Stomach smooth muscle (tissue), 2 donors: Measurements from ENCODE around the gene CDH4.

ENCODE experiments used
- H3K27ac ChIP-seq: one replicate; pipeline ENCODE4 v1.7.0; 2013; ENCODE audit warnings: mild to moderate bottlenecking, low read length, inconsistent platforms
- H3K27me3 ChIP-seq, 2 donors: one replicate each; pipeline ENCODE4 v1.7.0; 2013; ENCODE audit warnings: low read length in 2 of 2; ENCODE audit not compliant: insufficient read depth in 2 of 2, control insufficient read depth in 1 of 2
- H3K36me3 ChIP-seq, 2 donors: one replicate each; pipeline ENCODE4 v1.7.0; 2013; ENCODE audit warnings: low read length in 2 of 2; ENCODE audit not compliant: control insufficient read depth in 2 of 2, insufficient read depth in 2 of 2
- H3K4me1 ChIP-seq: one replicate; pipeline ENCODE4 v1.7.0; 2013; ENCODE audit warnings: low read length; ENCODE audit not compliant: control insufficient read depth, insufficient read depth
- H3K4me3 ChIP-seq, 2 donors: one replicate each; pipeline ENCODE4 v1.7.0; 2013; ENCODE audit warnings: low read length in 2 of 2
- H3K9ac ChIP-seq, 2 donors: one replicate each; pipeline ENCODE4 v1.7.0; 2013; ENCODE audit warnings: low read length in 2 of 2, mild to moderate bottlenecking in 1 of 2
- H3K9me3 ChIP-seq, 2 donors: one replicate each; pipeline ENCODE4 v1.7.0; 2013; ENCODE audit warnings: low read length in 2 of 2; ENCODE audit not compliant: control insufficient read depth in 2 of 2
- donor health status: healthy.
- donor health status: Pancreatic carcinoma.

Gene CDH4

GRCh38 chr20:61516346-61517208 lies 264.5 kb downstream of the CDH4 start:
- no peaks in the 10 kb centered on the region for H3K9me3 ChIP-seq
- no peak overlapping the region for H3K4me3 ChIP-seq
- no peaks in the 10 kb centered on the region for H3K36me3 ChIP-seq
- H3K4me1 ChIP-seq, result no peaks in the 10 kb centered on the region
- H3K27me3 ChIP-seq, result peaks cover 5 to 15% of the 10 kb centered on the region in 2 donors
- H3K27ac ChIP-seq, result no peak overlapping the region
- H3K9ac ChIP-seq, result no peak overlapping the region

- no peak overlapping the region for H3K27ac ChIP-seq
- H3K4me1 ChIP-seq, result no peaks in the 10 kb centered on the region
- no peaks in the 10 kb centered on the region for H3K36me3 ChIP-seq
- H3K9ac ChIP-seq, result no peak overlapping the region
- H3K9me3 ChIP-seq, result no peaks in the 10 kb centered on the region
- H3K27me3 ChIP-seq, result peaks cover 11 to 15% of the 10 kb centered on the region in 2 donors
- no peak overlapping the region for H3K4me3 ChIP-seq
These were observed 265.4 kb downstream of the CDH4 start for GRCh38 chr20:61517419-61517818.

GRCh38 chr20:61518424-61518951 lies 266.4 kb downstream of the CDH4 start:
- H3K36me3 ChIP-seq, result no peaks in the 10 kb centered on the region
- H3K27me3 ChIP-seq, result peaks cover 11 to 15% of the 10 kb centered on the region in 2 donors
- H3K27ac ChIP-seq, result no peak overlapping the region
- H3K4me3 ChIP-seq, result no peak overlapping the region
- H3K9ac ChIP-seq, result no peak overlapping the region
- no peaks in the 10 kb centered on the region for H3K4me1 ChIP-seq
- no peaks in the 10 kb centered on the region for H3K9me3 ChIP-seq

- Histone ChIP-seq H3K27me3 (peaks cover 14 to 15% of the 10 kb centered on the region in 2 donors), H3K36me3 (no peaks in the 10 kb centered on the region), H3K4me3 (no peak overlapping the region), H3K27ac (no peak overlapping the region), H3K9me3 (no peaks in the 10 kb centered on the region), H3K4me1 (no peaks in the 10 kb centered on the region), H3K9ac (no peak overlapping the region)
These were observed 267.4 kb downstream of the CDH4 start for GRCh38 chr20:61519488-61519887.

- Histone ChIP-seq H3K4me3 (no peak overlapping the region), H3K27ac (no peak overlapping the region), H3K27me3 (peaks cover 14% of the 10 kb centered on the region in 2 donors), H3K36me3 (no peaks in the 10 kb centered on the region), H3K4me1 (no peaks in the 10 kb centered on the region), H3K9ac (no peak overlapping the region), H3K9me3 (no peaks in the 10 kb centered on the region)
These were observed 268.2 kb downstream of the CDH4 start for GRCh38 chr20:61520076-61520892.

- Histone ChIP-seq H3K27ac (no peak overlapping the region), H3K4me1 (no peaks in the 10 kb centered on the region), H3K27me3 (peaks cover 14% of the 10 kb centered on the region in 2 donors), H3K9me3 (no peaks in the 10 kb centered on the region), H3K4me3 (no peak overlapping the region), H3K36me3 (no peaks in the 10 kb centered on the region), H3K9ac (no peak overlapping the region)
These were observed 268.9 kb downstream of the CDH4 start for GRCh38 chr20:61520893-61521460.

GRCh38 chr20:61521687-61522420 lies 269.8 kb downstream of the CDH4 start:
- Histone ChIP-seq H3K27ac (no peak overlapping the region), H3K9ac (no peak overlapping the region), H3K4me3 (no peak overlapping the region), H3K4me1 (no peaks in the 10 kb centered on the region), H3K36me3 (no peaks in the 10 kb centered on the region), H3K27me3 (peaks cover 14 to 17% of the 10 kb centered on the region in 2 donors), H3K9me3 (no peaks in the 10 kb centered on the region)

- Histone ChIP-seq H3K4me1 (no peaks in the 10 kb centered on the region), H3K9ac (no peak overlapping the region), H3K36me3 (no peaks in the 10 kb centered on the region), H3K27ac (no peak overlapping the region), H3K27me3 (peaks cover 14 to 19% of the 10 kb centered on the region in 2 donors), H3K4me3 (no peak overlapping the region), H3K9me3 (no peaks in the 10 kb centered on the region)
These were observed 270.5 kb downstream of the CDH4 start for GRCh38 chr20:61522498-61523090.

- H3K36me3 ChIP-seq, result no peaks in the 10 kb centered on the region
- no peaks in the 10 kb centered on the region for H3K9me3 ChIP-seq
- no peak overlapping the region for H3K9ac ChIP-seq
- peaks cover 14 to 18% of the 10 kb centered on the region in 2 donors for H3K27me3 ChIP-seq
- no peak overlapping the region for H3K27ac ChIP-seq
- H3K4me3 ChIP-seq, result no peak overlapping the region
- no peaks in the 10 kb centered on the region for H3K4me1 ChIP-seq
These were observed 271.1 kb downstream of the CDH4 start for GRCh38 chr20:61523145-61523544.
